ENCODE data around the gene YWHAB.
A peak's percentile ranks its signal among the peaks of the same experiment; 100 is the strongest.

YWHAB gene

GRCh38 chr20:44941120-44941691 lies 55.7 kb downstream of the YWHAB start:
- Mint-ChIP-seq H3K27me3 (no peaks in the 10 kb centered on the region), H3K4me3 (no peak overlapping the region), H3K27ac (no peak overlapping the region), H3K36me3 (ENCODE audit: low read depth) (peaks cover 94% of the 10 kb centered on the region), H3K9me3 (no peaks in the 10 kb centered on the region), H3K4me1 (ENCODE audit: low read depth) (no peaks in the 10 kb centered on the region)
- intact Hi-C loops (cut with micrococcal nuclease), result no loop called here

GRCh38 chr20:44942264-44942973 lies 56.9 kb downstream of the YWHAB start:
- Mint-ChIP-seq H3K27ac (no peak overlapping the region), H3K4me3 (no peak overlapping the region), H3K27me3 (no peaks in the 10 kb centered on the region), H3K36me3 (ENCODE audit: low read depth) (peaks cover 94% of the 10 kb centered on the region), H3K4me1 (ENCODE audit: low read depth) (peaks cover 1% of the 10 kb centered on the region), H3K9me3 (no peaks in the 10 kb centered on the region)
- intact Hi-C loops (cut with micrococcal nuclease), result no loop called here

- peaks cover 94% of the 10 kb centered on the region for H3K36me3 Mint-ChIP-seq (ENCODE audit: low read depth)
- H3K27me3 Mint-ChIP-seq, result no peaks in the 10 kb centered on the region
- intact Hi-C loops (cut with micrococcal nuclease), result no loop called here
- no peak overlapping the region for H3K27ac Mint-ChIP-seq
- H3K4me1 Mint-ChIP-seq (ENCODE audit: low read depth), result peaks cover 11% of the 10 kb centered on the region
- no peak overlapping the region for H3K4me3 Mint-ChIP-seq
- H3K9me3 Mint-ChIP-seq, result no peaks in the 10 kb centered on the region
Observed at GRCh38 chr20:44943828-44944227, 58.3 kb downstream of the YWHAB start.

GRCh38 chr20:44945261-44945660 lies 59.8 kb downstream of the YWHAB start:
- Mint-ChIP-seq H3K9me3 (no peaks in the 10 kb centered on the region), H3K36me3 (ENCODE audit: low read depth) (peaks cover 99% of the 10 kb centered on the region), H3K27me3 (no peaks in the 10 kb centered on the region), H3K4me3 (no peak overlapping the region), H3K27ac (no peak overlapping the region), H3K4me1 (ENCODE audit: low read depth) (peaks cover 11% of the 10 kb centered on the region)
- intact Hi-C loops (cut with micrococcal nuclease), result no loop called here

- H3K27me3 Mint-ChIP-seq, result no peaks in the 10 kb centered on the region
- intact Hi-C loops (cut with micrococcal nuclease), result no loop called here
- no peaks in the 10 kb centered on the region for H3K9me3 Mint-ChIP-seq
- H3K36me3 Mint-ChIP-seq (ENCODE audit: low read depth), result peaks cover 99% of the 10 kb centered on the region
- no peak overlapping the region for H3K4me3 Mint-ChIP-seq
- H3K4me1 Mint-ChIP-seq (ENCODE audit: low read depth), result peaks cover 11% of the 10 kb centered on the region
- H3K27ac Mint-ChIP-seq, result no peak overlapping the region
Observed at GRCh38 chr20:44946271-44946852, 60.9 kb downstream of the YWHAB start.

GRCh38 chr20:44948107-44948506 lies 62.6 kb downstream of the YWHAB start:
- no peak overlapping the region for H3K4me3 Mint-ChIP-seq
- peaks cover 99% of the 10 kb centered on the region for H3K36me3 Mint-ChIP-seq (ENCODE audit: low read depth)
- intact Hi-C loops (cut with micrococcal nuclease), result no loop called here
- H3K27ac Mint-ChIP-seq, result no peak overlapping the region
- no peaks in the 10 kb centered on the region for H3K9me3 Mint-ChIP-seq
- H3K27me3 Mint-ChIP-seq, result no peaks in the 10 kb centered on the region
- peaks cover 20% of the 10 kb centered on the region for H3K4me1 Mint-ChIP-seq (ENCODE audit: low read depth)

GRCh38 chr20:44948513-44948912 lies 63.0 kb downstream of the YWHAB start:
- H3K27me3 Mint-ChIP-seq, result no peaks in the 10 kb centered on the region
- H3K36me3 Mint-ChIP-seq (ENCODE audit: low read depth), result peaks cover 99% of the 10 kb centered on the region
- H3K4me1 Mint-ChIP-seq (ENCODE audit: low read depth), result peaks cover 24% of the 10 kb centered on the region
- no peak overlapping the region for H3K4me3 Mint-ChIP-seq
- no peak overlapping the region for H3K27ac Mint-ChIP-seq
- no peaks in the 10 kb centered on the region for H3K9me3 Mint-ChIP-seq
- intact Hi-C loops (cut with micrococcal nuclease), result no loop called here

GRCh38 chr20:44950368-44950767 lies 64.9 kb downstream of the YWHAB start:
- H3K4me1 Mint-ChIP-seq (ENCODE audit: low read depth), result peaks cover 37% of the 10 kb centered on the region
- H3K27ac Mint-ChIP-seq, result no peak overlapping the region
- H3K36me3 Mint-ChIP-seq (ENCODE audit: low read depth), result peaks cover 98% of the 10 kb centered on the region
- no peaks in the 10 kb centered on the region for H3K27me3 Mint-ChIP-seq
- intact Hi-C loops (cut with micrococcal nuclease), result no loop called here
- H3K9me3 Mint-ChIP-seq, result no peaks in the 10 kb centered on the region
- H3K4me3 Mint-ChIP-seq, result no peak overlapping the region

GRCh38 chr20:44952731-44953130 lies 67.2 kb downstream of the YWHAB start:
- H3K4me3 Mint-ChIP-seq, result no peak overlapping the region

GRCh38 chr20:44954211-44954610 lies 68.7 kb downstream of the YWHAB start:
- intact Hi-C loops (cut with micrococcal nuclease), result no loop called here
- peaks cover 79% of the 10 kb centered on the region for H3K36me3 Mint-ChIP-seq (ENCODE audit: low read depth)
- H3K4me1 Mint-ChIP-seq (ENCODE audit: low read depth), result peaks cover 52% of the 10 kb centered on the region
- H3K27me3 Mint-ChIP-seq, result no peaks in the 10 kb centered on the region
- H3K9me3 Mint-ChIP-seq, result no peaks in the 10 kb centered on the region
- H3K27ac Mint-ChIP-seq, result peak overlapping the region; percentile 17
- no peak overlapping the region for H3K4me3 Mint-ChIP-seq

More at GRCh38 chr20:44952731-44953130, 67.2 kb downstream of the YWHAB start:
- H3K36me3 Mint-ChIP-seq (ENCODE audit: low read depth), result peaks cover 85% of the 10 kb centered on the region
- H3K4me1 Mint-ChIP-seq (ENCODE audit: low read depth), result peaks cover 46% of the 10 kb centered on the region
- peak overlapping the region; percentile 14 for H3K27ac Mint-ChIP-seq
- H3K9me3 Mint-ChIP-seq, result no peaks in the 10 kb centered on the region
- intact Hi-C loops (cut with micrococcal nuclease), result no loop called here
- no peaks in the 10 kb centered on the region for H3K27me3 Mint-ChIP-seq

GRCh38 chr20:44955270-44955669 lies 69.8 kb downstream of the YWHAB start:
- H3K4me1 Mint-ChIP-seq (ENCODE audit: low read depth), result peaks cover 59% of the 10 kb centered on the region

GRCh38 chr20:44956410-44956809 lies 70.9 kb downstream of the YWHAB start:
- Mint-ChIP-seq H3K4me3 (no peak overlapping the region), H3K4me1 (ENCODE audit: low read depth) (peaks cover 65% of the 10 kb centered on the region), H3K9me3 (no peaks in the 10 kb centered on the region), H3K27me3 (no peaks in the 10 kb centered on the region), H3K27ac (peak overlapping the region; percentile 65), H3K36me3 (ENCODE audit: low read depth) (peaks cover 57% of the 10 kb centered on the region)
- intact Hi-C loops (cut with micrococcal nuclease), result loop anchor here (5.0 kb wide), 1 partner anchor 36 kb away; no protein-coding TSS in a partner anchor

More at GRCh38 chr20:44955270-44955669, 69.8 kb downstream of the YWHAB start:
- intact Hi-C loops (cut with micrococcal nuclease), result loop anchor here (5.0 kb wide), 1 partner anchor 37 kb away; no protein-coding TSS in a partner anchor
- Mint-ChIP-seq H3K36me3 (ENCODE audit: low read depth) (peaks cover 68% of the 10 kb centered on the region), H3K27ac (peak overlapping the region; percentile 65), H3K4me3 (peak overlapping the region; percentile 32), H3K9me3 (no peaks in the 10 kb centered on the region), H3K27me3 (no peaks in the 10 kb centered on the region)
